Neural progenitor cell (in vitro differentiated cells): ENCODE results near the gene GINS2. TPM values are rescaled to one million over a fixed set of nuclear protein-coding genes. Genes with fewer than 3 reads are reported as not detected.

Experiments used
- DNase-seq: peaks from one replicate; pipeline ENCODE4 v3.0.0-alpha.2; 2016; ENCODE audit warnings: low spot score
- H2AFZ ChIP-seq: fragments of 200-600 bp; sonication (generic); replicated peaks from 2 replicates; pipeline ENCODE4 v1.6.1; 2016; ENCODE audit warnings: antibody characterized with exemption
- H3F3A ChIP-seq: fragments of 200-600 bp; sonication (generic); 2 replicates; pipeline ENCODE4 v1.6.1; 2016; ENCODE audit warnings: antibody characterized with exemption, low read depth
- H3K27ac ChIP-seq: fragments of 200-600 bp; sonication (generic); 2 replicates; pipeline ENCODE4 v1.5.1; 2016; ENCODE audit warnings: mild to moderate bottlenecking
- H3K27me3 ChIP-seq: fragments of 200-600 bp; sonication (generic); 2 replicates; pipeline ENCODE4 v1.6.1; 2016; ENCODE audit warnings: mild to moderate bottlenecking, moderate library complexity
- H3K36me3 ChIP-seq: fragments of 200-600 bp; sonication (generic); 2 replicates; pipeline ENCODE4 v1.5.1; 2016
- H3K4me1 ChIP-seq: fragments of 200-600 bp; sonication (generic); 2 replicates; pipeline ENCODE4 v1.6.1; 2016; ENCODE audit warnings: mixed run types
- H3K4me2 ChIP-seq: fragments of 200-600 bp; sonication (generic); 2 replicates; pipeline ENCODE4 v1.6.1; 2016
- H3K4me3 ChIP-seq: fragments of 200-600 bp; sonication (generic); 2 replicates; pipeline ENCODE4 v1.5.1; 2016
- H3K79me2 ChIP-seq: fragments of 200-600 bp; sonication (generic); 2 replicates; pipeline ENCODE4 v1.6.1; 2016; ENCODE audit warnings: low read depth
- H3K9ac ChIP-seq: fragments of 200-600 bp; sonication (generic); 2 replicates; pipeline ENCODE4 v1.6.1; 2016
- H3K9me3 ChIP-seq: fragments of 200-600 bp; sonication (generic); 2 replicates; pipeline ENCODE4 v1.5.1; 2016; ENCODE audit warnings: low read depth
- H4K20me1 ChIP-seq: fragments of 200-600 bp; sonication (generic); 2 replicates; pipeline ENCODE4 v1.6.1; 2016; ENCODE audit warnings: low read depth
- H3K27ac Mint-ChIP-seq: 3 replicates; pipeline ENCODE4 v1.8.0; 2021; ENCODE audit warnings: mixed read lengths
- H3K27me3 Mint-ChIP-seq: 2 replicates; pipeline ENCODE4 v1.8.0; 2022; ENCODE audit warnings: low read depth, mild to moderate bottlenecking, inconsistent platforms, moderate library complexity, mixed read lengths; ENCODE audit not compliant: insufficient read depth
- H3K36me3 Mint-ChIP-seq: 3 replicates; pipeline ENCODE4 v1.8.0; 2021; ENCODE audit warnings: mixed read lengths
- H3K4me1 Mint-ChIP-seq: 3 replicates; pipeline ENCODE4 v1.8.0; 2021; ENCODE audit warnings: mixed read lengths
- H3K4me3 Mint-ChIP-seq: 3 replicates; pipeline ENCODE4 v1.8.0; 2021; ENCODE audit warnings: mild to moderate bottlenecking, moderate library complexity, mixed read lengths
- H3K9me3 Mint-ChIP-seq: 3 replicates; pipeline ENCODE4 v1.8.0; 2020; ENCODE audit warnings: mixed read lengths
- CTCF ChIP-seq: fragments of 200-600 bp; sonication (generic); IDR thresholded peaks from 2 replicates; pipeline ENCODE4 v1.5.1; 2017; ENCODE audit warnings: antibody characterized with exemption, mild to moderate bottlenecking
- EZH2 ChIP-seq: fragments of 200-600 bp; sonication (generic); IDR thresholded peaks from 2 replicates; pipeline ENCODE4 v1.6.1; 2017; ENCODE audit warnings: antibody characterized with exemption, mild to moderate bottlenecking, moderate library complexity
- EZH2phosphoT487 ChIP-seq: fragments of 200-600 bp; sonication (generic); IDR thresholded peaks from 2 replicates; pipeline ENCODE4 v1.6.1; 2017; ENCODE audit warnings: antibody characterized with exemption
- total RNA-seq: library from RNA; depleted of rRNA; stranded (reverse); fragments of >200 nt; gene quantifications from 2 replicates; pipeline ENCODE4 v1.2.3, GENCODE V29; 2015; ENCODE audit warnings: low replicate concordance

The GINS2 gene
- total RNA-seq, 1 donor from 2014 or later = 47.9 TPM

GRCh38 chr16:85651629-85652430 is 36.9 kb downstream of the GINS2 start:
- H3K27me3 ChIP-seq = no peaks in the 10 kb centered on the region
- peaks cover 8% of the 10 kb centered on the region for H4K20me1 ChIP-seq
- no peak overlapping the region for H3K9ac ChIP-seq
- no peaks in the 10 kb centered on the region for H3K36me3 ChIP-seq
- H2AFZ ChIP-seq = no peak overlapping the region
- DNase-seq = no peak
- peaks cover 22% of the 10 kb centered on the region for H3K4me1 Mint-ChIP-seq
- H3K4me2 ChIP-seq = peak overlapping the region; percentile 19
- H3K79me2 ChIP-seq = no peaks in the 10 kb centered on the region
- H3K27ac ChIP-seq = peak overlapping the region; percentile 60
- no peak for TF ChIP-seq EZH2
- TF ChIP-seq CTCF = no peak
- TF ChIP-seq EZH2phosphoT487 = no peak
- peaks cover 3% of the 10 kb centered on the region for H3K36me3 Mint-ChIP-seq
- no peaks in the 10 kb centered on the region for H3K9me3 ChIP-seq
- H3K9me3 Mint-ChIP-seq = no peaks in the 10 kb centered on the region
- H3K4me3 Mint-ChIP-seq = no peak overlapping the region
- peak overlapping the region; percentile 90 for H3K27ac Mint-ChIP-seq
- no peak overlapping the region for H3K4me3 ChIP-seq
- peaks cover 37% of the 10 kb centered on the region for H3K4me1 ChIP-seq
- peaks cover 7% of the 10 kb centered on the region for H3K27me3 Mint-ChIP-seq
- H3F3A ChIP-seq = peaks cover 31% of the 10 kb centered on the region

- Mint-ChIP-seq H3K27me3 (peaks cover 7% of the 10 kb centered on the region), H3K4me3 (no peak overlapping the region), H3K9me3 (no peaks in the 10 kb centered on the region), H3K27ac (no peak overlapping the region), H3K4me1 (peaks cover 21% of the 10 kb centered on the region), H3K36me3 (peaks cover 1% of the 10 kb centered on the region)
- peak overlapping the region; percentile 45 for H3K4me2 ChIP-seq
- no peaks in the 10 kb centered on the region for H3K36me3 ChIP-seq
- peaks cover 37% of the 10 kb centered on the region for H3K4me1 ChIP-seq
- peak overlapping the region; percentile 38 for H3K27ac ChIP-seq
- H3K9me3 ChIP-seq = no peaks in the 10 kb centered on the region
- peaks cover 31% of the 10 kb centered on the region for H3F3A ChIP-seq
- no peak overlapping the region for H3K4me3 ChIP-seq
- H4K20me1 ChIP-seq = peaks cover 8% of the 10 kb centered on the region
- H3K27me3 ChIP-seq = no peaks in the 10 kb centered on the region
- H3K79me2 ChIP-seq = no peaks in the 10 kb centered on the region
- TF ChIP-seq EZH2phosphoT487 = no peak
- TF ChIP-seq CTCF = no peak
- no peak for TF ChIP-seq EZH2
- H3K9ac ChIP-seq = no peak overlapping the region
- DNase-seq = peak; percentile 68
- no peak overlapping the region for H2AFZ ChIP-seq
These were observed 37.7 kb downstream of the GINS2 start for GRCh38 chr16:85650844-85651628.

GRCh38 chr16:85650135-85650843 is 38.5 kb downstream of the GINS2 start:
- Histone ChIP-seq H2AFZ (no peak overlapping the region), H4K20me1 (peaks cover 8% of the 10 kb centered on the region), H3K4me2 (peak overlapping the region; percentile 45), H3K27ac (peak overlapping the region; percentile 67), H3K4me3 (no peak overlapping the region), H3K9me3 (no peaks in the 10 kb centered on the region), H3K9ac (no peak overlapping the region), H3K4me1 (peaks cover 37% of the 10 kb centered on the region), H3K36me3 (no peaks in the 10 kb centered on the region), H3K79me2 (no peaks in the 10 kb centered on the region), H3K27me3 (no peaks in the 10 kb centered on the region), H3F3A (peaks cover 31% of the 10 kb centered on the region)
- peaks cover 20% of the 10 kb centered on the region for H3K4me1 Mint-ChIP-seq
- peaks cover 7% of the 10 kb centered on the region for H3K27me3 Mint-ChIP-seq
- H3K36me3 Mint-ChIP-seq = no peaks in the 10 kb centered on the region
- H3K27ac Mint-ChIP-seq = no peak overlapping the region
- no peaks in the 10 kb centered on the region for H3K9me3 Mint-ChIP-seq
- TF ChIP-seq EZH2 (no peak), CTCF (no peak), EZH2phosphoT487 (no peak)
- H3K4me3 Mint-ChIP-seq = no peak overlapping the region
- peak; percentile 80 for DNase-seq
